Left colon (tissue), 2 donors: ENCODE results near the gene CFAP46. TPM values are rescaled to one million over a fixed set of nuclear protein-coding genes. Genes with fewer than 3 reads are reported as not detected.

Experiments
- ATAC-seq: fragments of 200-7000 bp; cut with Tn5 transposase; one replicate; pipeline ENCODE4 v1.9.1; 2020; ENCODE audit warnings: mild to moderate bottlenecking, moderate library complexity
- DNase-seq, 2 donors: peaks; one replicate each; pipeline ENCODE4 v3.0.0-alpha.2; 2020
- intact Hi-C, 2 donors: fragments of 100-400 bp; cut with DNase I in 1 of 2; cut with micrococcal nuclease in 1 of 2; formaldehyde crosslinking; loops; one replicate each; pipeline versions ENCODE4 v1.11.2 to v1.14.0; 2022; cut with DNase I, micrococcal nuclease
- total RNA-seq, 2 donors: library from RNA; stranded (reverse); fragmentation: NEBNext Ultra II Directional; extraction: Animal tissue kit (Norgen Biotek cat#: 25700); gene quantifications; one replicate each; pipeline ENCODE4 v1.2.1, GENCODE V29; 2021
- donor health status: DM: no; HTN: no; CAD: no.
- donor health status: DM: yes; HTN: yes; CAD: no.

CFAP46 gene
- total RNA-seq, 2 donors from 2014 or later, result 0.37 TPM; not detected in 1

- DNase-seq (no peak), ATAC-seq (no peak)
- intact Hi-C loops, result no loop called here
These were observed 77.2 kb downstream of the CFAP46 start for GRCh38 chr10:132865171-132865631.

GRCh38 chr10:132862485-132863420 is 79.6 kb downstream of the CFAP46 start:
- intact Hi-C loops, result no loop called here
- peak in 1 of 2 donors; percentile 20 for DNase-seq
- ATAC-seq, result no peak

- intact Hi-C loops, result no loop called here
- ATAC-seq (no peak), DNase-seq (peak in 1 of 2 donors; percentile 14)
These were observed 80.4 kb downstream of the CFAP46 start for GRCh38 chr10:132861884-132862461.

- DNase-seq, result peak in 1 of 2 donors; percentile 8
- intact Hi-C loops, result no loop called here
These were observed 81.2 kb downstream of the CFAP46 start for GRCh38 chr10:132861116-132861691.

GRCh38 chr10:132860532-132860931 is 81.8 kb downstream of the CFAP46 start:
- DNase-seq (peak in 1 of 2 donors; percentile 17), ATAC-seq (no peak)
- intact Hi-C loops, result no loop called here

More at GRCh38 chr10:132861116-132861691, 81.2 kb downstream of the CFAP46 start:
- no peak for ATAC-seq

GRCh38 chr10:132859084-132859855 is 83.1 kb downstream of the CFAP46 start:
- intact Hi-C loops, result no loop called here
- DNase-seq (no peak), ATAC-seq (no peak)

- ATAC-seq, result no peak
- intact Hi-C loops, result no loop called here
- DNase-seq, result peak in 1 of 2 donors; percentile 21
These were observed 84.0 kb downstream of the CFAP46 start for GRCh38 chr10:132858121-132859081.

GRCh38 chr10:132856869-132857524 is 85.4 kb downstream of the CFAP46 start:
- DNase-seq, result peak in 1 of 2 donors; percentile 5
- intact Hi-C loops, result no loop called here

GRCh38 chr10:132855889-132856288 is 86.5 kb downstream of the CFAP46 start:
- intact Hi-C loops, result no loop called here
- ATAC-seq (no peak), DNase-seq (peak in 1 of 2 donors; percentile 4)

More at GRCh38 chr10:132856869-132857524, 85.4 kb downstream of the CFAP46 start:
- ATAC-seq, result no peak

GRCh38 chr10:132851451-132851850 is 90.9 kb downstream of the CFAP46 start:
- peak in 1 of 2 donors; percentile 17 for DNase-seq
- intact Hi-C loops, result no loop called here
- no peak for ATAC-seq

- DNase-seq, result peak in 1 of 2 donors; percentile 12
- intact Hi-C loops, result no loop called here
- no peak for ATAC-seq
These were observed 91.5 kb downstream of the CFAP46 start for GRCh38 chr10:132850896-132851295.

- ATAC-seq (no peak), DNase-seq (no peak)
- intact Hi-C loops, result no loop called here
These were observed 92.1 kb downstream of the CFAP46 start for GRCh38 chr10:132850246-132850645.

- no peak for DNase-seq
- no peak for ATAC-seq
These were observed 92.8 kb downstream of the CFAP46 start for GRCh38 chr10:132849546-132850031.

GRCh38 chr10:132848951-132849545 is 93.3 kb downstream of the CFAP46 start:
- ATAC-seq, result no peak
- intact Hi-C loops, result no loop called here

More at GRCh38 chr10:132849546-132850031, 92.8 kb downstream of the CFAP46 start:
- intact Hi-C loops, result no loop called here

GRCh38 chr10:132848291-132848701 is 94.1 kb downstream of the CFAP46 start:
- intact Hi-C loops, result no loop called here
- peak; percentile 77 for ATAC-seq
- peak in 1 of 2 donors; percentile 17 for DNase-seq

More at GRCh38 chr10:132848951-132849545, 93.3 kb downstream of the CFAP46 start:
- peak in 1 of 2 donors; percentile 11 for DNase-seq

- intact Hi-C loops, result no loop called here
- DNase-seq (peak in 1 of 2 donors; percentile 18), ATAC-seq (peak; percentile 23)
These were observed 94.5 kb downstream of the CFAP46 start for GRCh38 chr10:132847856-132848255.
